Raji (cell line): Measurements from ENCODE around the gene PGAP6.
A peak's percentile ranks its signal among the peaks of the same experiment; 100 is the strongest.

Experiments used
- POLR2A ChIP-seq: IDR thresholded peaks from 2 replicates; pipeline ENCODE4 v1.6.1; 2011; ENCODE audit warnings: low read depth, low read length, control low read depth; ENCODE audit not compliant: insufficient read depth

The PGAP6 gene

DNA sequence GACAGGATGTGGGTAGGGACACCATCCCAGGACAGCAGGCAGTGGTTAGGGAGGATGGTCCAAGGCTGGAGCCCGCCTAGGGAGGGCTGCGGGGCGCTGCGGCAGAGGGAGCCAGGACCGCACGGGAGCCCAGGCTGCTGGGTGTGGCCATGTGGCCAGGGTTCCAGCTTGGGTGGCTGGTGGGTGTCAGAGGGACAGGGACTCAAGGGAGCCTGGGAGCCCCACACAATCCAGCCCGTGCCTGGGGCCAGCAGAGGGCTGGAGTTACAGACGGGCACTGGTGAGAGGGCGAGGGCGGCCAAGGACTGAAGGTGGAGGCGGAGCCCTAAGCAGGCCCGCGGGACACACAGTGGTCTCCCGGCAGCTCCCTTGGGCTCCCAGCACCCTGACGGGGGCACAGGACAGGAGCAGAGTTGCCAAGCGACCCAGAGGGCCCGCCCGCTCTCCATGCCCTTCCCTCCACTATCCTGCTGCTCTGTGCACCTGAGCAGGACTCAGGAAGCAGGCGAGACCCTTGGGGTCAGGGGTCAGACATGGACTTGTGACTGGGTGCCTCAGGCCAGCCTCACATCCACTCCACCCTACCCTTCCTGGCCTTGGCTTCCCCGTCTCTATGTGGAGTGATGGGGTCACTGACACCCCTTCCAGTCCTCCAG, 18.5 kb downstream of the PGAP6 start:
- no peak for TF ChIP-seq POLR2A

DNA sequence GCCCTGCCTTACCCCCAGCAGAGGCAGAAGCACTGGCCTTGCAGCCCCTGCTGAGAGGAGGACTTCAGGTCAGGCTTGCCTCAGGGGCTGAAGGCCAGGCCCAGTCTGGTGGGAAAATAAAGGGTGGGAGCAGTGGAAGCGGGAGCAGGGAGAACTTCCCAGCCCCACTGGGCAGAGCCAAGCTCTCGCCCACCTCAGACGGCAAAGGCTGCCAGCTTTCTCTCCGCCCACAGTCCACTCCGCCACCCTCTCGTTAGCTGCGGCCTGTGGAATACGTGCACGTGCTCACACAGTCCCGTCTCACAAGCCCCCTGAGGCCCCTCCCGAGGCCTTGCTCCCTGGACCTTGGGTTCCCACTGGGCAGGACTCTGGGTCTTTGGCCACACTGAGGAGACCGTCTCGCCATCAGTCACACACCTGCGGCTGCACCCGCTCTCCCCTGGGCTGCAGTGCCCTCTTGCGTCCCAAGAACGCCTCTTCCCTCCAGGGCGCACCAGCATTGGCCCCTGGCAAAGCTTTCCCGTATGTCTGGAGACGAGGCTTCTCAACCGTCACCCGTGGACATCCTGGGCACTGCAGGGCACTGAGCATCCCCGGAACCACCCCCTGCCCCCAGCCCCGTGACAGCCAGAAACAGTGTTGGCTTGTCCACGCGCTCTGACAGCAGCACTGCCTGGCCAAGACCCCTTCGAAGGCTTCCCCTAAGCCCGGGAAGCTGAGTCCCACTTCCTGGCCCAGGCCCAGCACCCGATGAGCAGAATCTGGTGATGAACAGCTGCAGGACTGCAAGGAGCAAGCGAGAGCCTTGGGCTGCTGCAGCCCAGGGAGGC, 19.7 kb downstream of the PGAP6 start:
- no peak for TF ChIP-seq POLR2A

DNA sequence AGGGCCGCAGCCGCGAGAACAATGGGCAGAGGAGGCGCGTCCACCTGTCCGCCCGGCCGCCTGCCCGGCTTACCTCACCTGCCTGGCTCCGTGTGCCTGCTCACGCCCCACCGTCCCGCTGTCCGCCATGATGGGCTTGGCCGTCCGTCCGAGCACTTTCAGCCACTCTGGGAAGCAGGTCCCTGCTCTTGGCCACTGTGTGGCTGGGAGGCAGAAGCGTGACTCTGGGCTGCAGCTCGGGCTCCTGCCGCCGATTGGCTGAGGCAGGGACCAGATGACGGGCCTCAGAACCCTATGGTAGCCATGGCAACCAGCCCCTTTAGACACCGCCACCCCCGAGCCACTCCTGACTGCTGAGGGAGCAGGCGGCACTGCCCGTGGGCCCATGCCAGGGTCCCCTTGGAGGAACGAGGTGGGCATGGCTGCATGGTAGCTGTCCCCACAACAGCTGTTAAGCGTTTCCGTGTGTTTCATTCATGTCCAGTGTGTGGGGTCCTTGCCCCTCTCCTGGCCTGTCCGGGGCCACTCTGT, 20.4 kb downstream of the PGAP6 start:
- no peak for TF ChIP-seq POLR2A

DNA sequence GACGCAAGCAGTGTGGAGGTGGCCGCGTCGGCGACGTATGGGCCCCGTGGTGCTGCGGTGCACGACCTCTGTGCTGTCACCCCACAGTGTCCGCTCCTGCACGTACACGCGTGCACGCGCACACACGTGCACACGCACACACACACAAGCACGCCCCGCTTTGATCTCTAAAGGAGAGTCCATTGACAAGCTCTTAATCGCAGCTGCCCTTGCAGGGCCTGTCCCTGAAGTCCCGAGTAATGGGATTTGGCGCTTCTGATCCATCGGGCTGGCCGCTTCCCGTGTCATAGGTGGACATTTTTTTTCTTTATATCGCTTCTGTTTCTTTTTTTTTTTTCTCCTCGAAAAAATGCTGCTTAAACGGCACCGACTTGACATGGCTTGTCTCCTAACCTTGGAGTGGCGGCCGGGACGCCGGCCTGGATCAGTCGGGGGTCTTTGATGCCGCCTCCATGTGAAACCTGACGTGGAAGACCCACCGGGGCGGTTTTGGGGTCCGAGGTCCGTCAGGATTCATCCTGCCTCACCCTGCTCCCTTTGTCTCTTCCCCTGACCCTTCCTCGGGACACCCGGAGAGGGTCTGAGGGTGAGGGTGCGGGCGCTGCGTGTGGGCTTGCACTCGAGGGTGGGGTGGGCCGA, 21.0 kb downstream of the PGAP6 start:
- TF ChIP-seq POLR2A, result no peak

DNA sequence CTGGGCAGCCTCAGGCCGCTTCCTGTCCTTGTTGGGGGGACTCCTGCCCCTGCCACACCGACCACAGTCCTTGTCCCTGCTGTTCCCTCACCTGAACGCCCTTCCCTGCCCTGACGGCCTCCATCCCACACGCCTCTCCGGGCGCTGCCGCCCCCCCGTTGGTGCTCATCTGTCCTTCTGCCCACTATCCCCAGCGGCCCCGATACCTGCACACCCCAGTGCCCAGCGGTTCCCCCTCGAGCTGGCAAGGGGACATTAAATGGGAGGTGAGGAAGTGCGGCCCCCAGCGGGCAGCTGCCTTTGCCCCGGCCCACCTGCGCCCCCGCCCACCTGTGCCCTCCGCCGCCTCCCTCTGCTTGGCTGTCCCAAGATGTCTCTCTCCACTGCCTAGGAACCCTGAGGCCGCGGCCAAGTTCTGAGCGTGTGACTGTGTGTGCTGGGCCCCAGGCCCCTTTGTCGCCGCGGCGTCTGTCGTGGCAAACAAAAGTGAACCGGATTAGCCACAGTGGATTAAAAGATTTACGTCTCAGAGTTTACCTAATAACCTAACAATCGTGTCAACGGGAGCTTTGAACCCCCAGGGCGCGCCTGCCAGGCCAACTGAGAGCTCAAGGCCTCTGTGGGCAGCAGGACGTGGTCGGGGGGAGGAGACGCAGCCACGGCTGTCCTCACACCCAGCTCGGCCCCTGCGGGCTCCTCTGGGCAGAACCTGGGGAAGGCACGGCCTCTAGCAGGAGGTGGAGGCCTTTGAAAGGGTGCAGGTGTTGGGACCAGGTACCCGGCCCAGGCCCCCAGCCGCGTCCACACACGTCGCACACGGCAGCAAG, 21.7 kb downstream of the PGAP6 start:
- TF ChIP-seq POLR2A, result no peak

DNA sequence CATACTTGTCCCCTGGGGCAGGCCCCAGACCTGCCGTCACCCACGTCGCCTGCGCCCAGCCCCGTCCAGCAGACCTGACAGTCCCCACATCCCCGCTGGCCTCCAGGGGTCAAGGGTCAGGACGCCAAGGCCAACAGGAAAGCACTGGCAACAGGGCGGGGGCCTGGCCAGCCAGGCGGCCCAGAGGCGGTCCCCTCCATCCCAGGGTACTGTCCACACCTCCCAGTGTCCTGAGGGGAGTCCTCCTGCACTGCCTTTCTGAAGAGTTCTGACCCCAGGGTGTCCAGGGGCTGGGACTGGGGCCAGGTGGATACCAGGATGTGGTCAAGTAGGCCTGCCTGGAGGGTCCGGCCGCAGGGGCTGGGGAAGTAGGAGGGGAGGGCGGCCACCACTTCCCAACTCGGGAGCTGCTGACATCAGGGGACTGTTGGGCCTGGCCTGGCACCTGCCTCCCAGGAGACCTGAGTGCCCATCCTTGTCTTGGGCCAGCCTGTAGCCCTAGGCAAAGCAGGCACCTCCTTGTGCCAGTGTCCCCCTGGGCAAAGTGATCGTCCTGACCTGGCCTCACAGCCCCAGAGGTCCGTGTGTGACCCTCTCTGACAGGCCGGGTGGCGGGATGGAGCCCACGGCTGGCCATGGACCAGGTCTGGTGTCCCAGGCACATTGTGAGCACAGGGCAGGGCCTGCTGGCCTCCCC, 22.6 kb downstream of the PGAP6 start:
- TF ChIP-seq POLR2A, result no peak

DNA sequence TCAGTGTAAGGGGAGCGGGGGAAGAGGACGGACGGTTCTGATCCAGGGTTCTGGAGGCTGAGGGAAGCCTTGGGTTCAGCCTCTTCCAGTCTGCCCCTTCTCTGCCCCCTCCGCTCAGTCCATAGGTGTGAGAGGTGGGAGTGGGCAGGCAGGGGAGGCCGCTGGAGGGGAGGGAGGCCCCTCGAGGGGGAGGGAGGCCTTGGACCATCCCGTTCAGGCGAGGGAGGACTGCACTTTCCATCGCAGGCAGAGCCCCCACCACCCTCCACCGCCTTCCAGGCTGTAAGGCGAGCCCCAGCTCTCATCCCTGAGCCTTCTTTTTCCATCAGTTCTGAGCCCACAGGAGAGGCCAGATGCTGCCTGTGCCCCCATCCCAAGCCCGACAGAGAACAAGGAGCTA, 25.0 kb downstream of the PGAP6 start:
- no peak for TF ChIP-seq POLR2A

DNA sequence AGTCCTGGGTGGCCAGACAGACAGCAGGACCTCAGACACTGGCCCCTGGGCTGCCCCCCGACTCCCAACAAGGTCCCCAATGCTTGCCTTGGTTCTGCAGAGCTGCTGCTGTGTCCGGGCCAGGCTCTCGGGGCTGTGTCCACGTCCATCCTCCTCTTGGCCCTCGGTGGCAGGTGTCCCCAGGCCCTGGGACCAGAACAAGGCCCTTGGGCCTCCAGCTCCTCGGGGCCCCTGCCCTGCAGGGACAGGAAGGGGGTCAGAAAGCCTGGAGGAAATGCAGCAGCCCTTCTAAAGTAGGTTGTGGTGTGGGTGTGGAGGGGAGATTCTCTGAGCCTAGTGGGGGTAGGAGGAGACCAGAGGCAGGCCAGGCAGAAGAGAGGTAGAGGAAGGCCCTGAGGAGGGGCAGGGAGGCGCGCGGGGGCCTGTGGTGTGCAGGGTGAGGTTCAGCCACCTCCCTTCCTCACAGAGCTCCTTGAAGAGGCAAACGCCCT, 26.8 kb downstream of the PGAP6 start:
- TF ChIP-seq POLR2A, result no peak

DNA sequence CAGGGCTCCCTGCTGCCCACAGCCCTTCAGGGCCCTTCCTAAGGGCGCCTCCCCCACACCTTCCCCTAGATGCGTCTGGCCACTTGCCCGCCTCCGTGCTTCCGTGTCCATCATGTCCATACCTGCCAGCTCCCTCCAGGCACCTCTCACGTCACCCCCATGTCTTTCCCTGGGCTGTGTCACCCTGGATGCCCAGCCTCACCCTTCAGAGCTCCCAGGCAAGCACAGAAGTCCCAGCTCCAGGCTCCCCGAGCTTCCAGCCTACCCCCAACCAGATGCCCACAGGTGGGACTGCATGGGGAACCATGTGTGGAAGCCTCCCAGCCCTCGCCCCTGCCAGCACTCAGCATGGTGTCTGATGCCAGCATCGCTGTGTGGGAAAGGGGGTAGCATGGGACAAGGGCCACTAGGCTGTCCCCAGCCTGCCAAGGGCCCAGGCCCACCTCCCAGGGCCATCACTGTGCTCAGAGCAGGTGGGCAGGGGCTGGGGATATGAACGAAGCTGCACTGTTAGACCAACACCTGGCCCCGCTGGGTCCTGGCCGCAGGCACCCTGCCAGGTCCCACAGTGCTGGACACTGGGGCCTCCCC, 27.4 kb downstream of the PGAP6 start:
- TF ChIP-seq POLR2A, result no peak

DNA sequence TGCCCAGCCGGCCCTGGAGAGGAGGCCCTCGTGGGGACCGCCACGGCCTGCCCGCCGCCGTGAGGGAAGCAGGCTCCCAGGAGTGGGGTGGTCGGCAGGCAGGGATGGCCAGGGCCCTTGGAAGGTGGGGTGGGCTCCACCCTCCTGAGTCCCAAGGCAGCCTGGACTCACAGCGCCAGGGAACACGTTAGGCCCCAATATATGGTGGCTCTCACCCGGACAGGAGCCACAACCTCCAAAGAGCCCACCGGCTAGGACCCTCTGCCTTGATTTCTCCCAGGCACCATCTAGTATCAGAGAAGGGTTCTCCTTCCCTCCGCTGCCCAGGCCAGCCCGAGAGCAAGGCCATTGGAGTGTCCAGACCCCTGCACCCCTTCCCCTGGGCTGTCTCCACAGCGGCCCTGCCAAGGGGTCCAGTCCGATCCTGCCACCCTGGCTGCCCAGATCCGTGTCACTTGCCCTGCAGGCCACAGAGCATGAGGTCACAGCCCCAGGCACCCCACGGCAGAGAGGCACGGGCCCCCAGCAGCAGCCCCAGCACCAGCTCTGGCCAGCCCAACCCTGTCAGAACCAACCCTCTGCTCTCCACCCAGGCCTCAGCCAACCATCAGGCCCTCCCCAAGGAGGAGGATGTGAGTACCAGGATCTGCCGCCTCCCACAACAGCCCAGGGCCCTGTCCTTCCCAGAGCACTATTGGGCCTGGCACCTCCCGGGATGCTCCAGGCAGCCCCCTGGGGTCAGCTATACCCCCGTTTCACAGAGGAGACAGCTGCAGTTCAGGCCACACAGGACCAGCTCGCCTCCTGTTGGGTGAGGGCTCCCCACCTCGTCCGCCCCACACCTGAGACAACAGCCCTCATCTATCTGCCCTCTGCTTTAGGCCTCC, 28.1 kb downstream of the PGAP6 start:
- no peak for TF ChIP-seq POLR2A

DNA sequence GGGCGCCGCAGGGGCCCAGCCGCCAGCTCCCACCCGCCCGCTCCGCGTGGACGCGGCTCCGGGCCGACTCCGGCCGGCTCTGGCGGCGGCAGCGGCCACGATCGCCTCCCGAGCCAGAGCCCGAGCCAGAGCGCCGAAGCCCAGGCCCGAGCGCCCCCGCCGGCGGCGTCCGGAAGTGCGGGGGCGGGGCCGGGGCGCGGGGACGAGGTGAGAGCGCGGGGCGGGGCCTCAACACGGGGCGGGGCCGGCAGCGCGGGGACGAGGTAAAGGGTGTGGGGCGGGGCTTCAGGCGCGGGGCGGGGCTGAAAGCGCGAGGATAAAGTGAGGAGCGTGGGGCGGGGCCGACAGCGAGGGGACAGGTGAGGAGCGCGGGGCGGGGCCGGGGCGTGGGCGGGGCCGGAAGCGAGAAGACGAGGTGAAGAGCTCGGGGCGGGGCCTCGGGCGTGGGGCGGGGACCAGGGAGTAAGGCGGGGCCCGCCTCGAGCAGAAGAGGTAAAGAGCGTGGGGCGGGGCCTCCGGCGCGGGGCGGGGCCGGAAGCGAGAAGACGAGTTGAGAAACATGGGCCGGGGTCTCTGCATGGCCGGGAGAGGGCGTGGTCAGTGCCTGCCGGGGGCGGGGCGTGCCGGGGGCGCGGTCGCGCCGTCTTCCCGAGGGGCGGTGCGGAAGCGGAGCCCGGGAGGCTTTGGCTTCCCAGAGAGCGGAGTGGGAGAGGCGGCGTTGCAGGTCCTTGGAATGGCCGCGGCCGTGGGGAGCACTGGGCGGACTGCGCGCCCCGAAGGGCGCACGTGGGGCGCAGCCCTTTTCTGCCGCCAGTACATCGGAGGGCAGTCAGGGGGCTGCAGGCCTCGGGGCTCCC, 29.0 kb downstream of the PGAP6 start, which contains the start of gene AXIN1:
Gene AXIN1 (minus strand): TSS at position 177 of the 857 bp plus-strand sequence. CDS start 5,698 bp downstream, outside the sequence.
- TF ChIP-seq POLR2A, result peak; percentile 60
